Esophagus squamous epithelium (tissue), 4 donors: Measurements from ENCODE around the gene GBF1.

Experiments used
- CTCF ChIP-seq, 6 experiments: fragments of 450-650 bp in 4 of 6; fragments of 200-600 bp in 2 of 6; sonication (generic) in 2 of 6; IDR thresholded peaks; one replicate each; pipeline ENCODE4 v1.5.1; 2016 to 2019; ENCODE audit warnings: antibody characterized with exemption in 6 of 6, mild to moderate bottlenecking in 4 of 6, moderate library complexity in 4 of 6
- POLR2A ChIP-seq, 4 donors: fragments of 450-650 bp; IDR thresholded peaks; one replicate each; pipeline ENCODE4 v1.6.1; 2017; ENCODE audit warnings: antibody characterized with exemption in 4 of 4, mild to moderate bottlenecking in 4 of 4, moderate library complexity in 3 of 4

GRCh38 chr10:102375867-102376266 lies 130.5 kb downstream of the GBF1 start:
- TF ChIP-seq CTCF (IDR thresholded peaks at IDR 0.05) (no peak), POLR2A (IDR thresholded peaks at IDR 0.05) (no peak)
